GM10266 (cell line): ENCODE results near the gene STAT5A.

ENCODE experiments used
- DNase-seq: peaks from one replicate; pipeline ENCODE4 v3.0.0; 2012; ENCODE audit errors: extremely low spot score
- CTCF ChIP-seq: IDR thresholded peaks from 2 replicates; pipeline ENCODE4 v1.5.1; 2012; ENCODE audit warnings: mild to moderate bottlenecking, low read depth; ENCODE audit not compliant: control insufficient read depth, insufficient read depth; ENCODE audit errors: missing control alignments

Gene STAT5A

GRCh38 chr17:42329025-42329976, 41.0 kb downstream of the STAT5A start:
- TF ChIP-seq CTCF: no peak

GRCh38 chr17:42333053-42333452, 44.8 kb downstream of the STAT5A start:
- DNase-seq: no peak
- no peak for TF ChIP-seq CTCF

More at GRCh38 chr17:42329025-42329976, 41.0 kb downstream of the STAT5A start:
- no peak for DNase-seq

- no peak for TF ChIP-seq CTCF
- no peak for DNase-seq
These were observed 46.4 kb downstream of the STAT5A start for GRCh38 chr17:42334677-42335076.

GRCh38 chr17:42337442-42337841, 49.1 kb downstream of the STAT5A start:
- no peak for TF ChIP-seq CTCF
- peak; percentile 44 for DNase-seq

- TF ChIP-seq CTCF: no peak
These were observed 50.2 kb downstream of the STAT5A start for GRCh38 chr17:42338427-42338985.

GRCh38 chr17:42339221-42339620, 50.9 kb downstream of the STAT5A start:
- TF ChIP-seq CTCF: no peak
- no peak for DNase-seq

More at GRCh38 chr17:42338427-42338985, 50.2 kb downstream of the STAT5A start:
- DNase-seq: no peak

- no peak for DNase-seq
- TF ChIP-seq CTCF: no peak
These were observed 52.4 kb downstream of the STAT5A start for GRCh38 chr17:42340691-42341127.
